GM21786 (cell line): ENCODE data around the gene MRPL34.

ENCODE experiments used
- ATAC-seq: cut with Tn5 transposase; IDR thresholded peaks from one replicate; pipeline ENCODE4 v1.9.1; 2021; ENCODE audit not compliant: unreplicated experiment

Gene MRPL34

DNA sequence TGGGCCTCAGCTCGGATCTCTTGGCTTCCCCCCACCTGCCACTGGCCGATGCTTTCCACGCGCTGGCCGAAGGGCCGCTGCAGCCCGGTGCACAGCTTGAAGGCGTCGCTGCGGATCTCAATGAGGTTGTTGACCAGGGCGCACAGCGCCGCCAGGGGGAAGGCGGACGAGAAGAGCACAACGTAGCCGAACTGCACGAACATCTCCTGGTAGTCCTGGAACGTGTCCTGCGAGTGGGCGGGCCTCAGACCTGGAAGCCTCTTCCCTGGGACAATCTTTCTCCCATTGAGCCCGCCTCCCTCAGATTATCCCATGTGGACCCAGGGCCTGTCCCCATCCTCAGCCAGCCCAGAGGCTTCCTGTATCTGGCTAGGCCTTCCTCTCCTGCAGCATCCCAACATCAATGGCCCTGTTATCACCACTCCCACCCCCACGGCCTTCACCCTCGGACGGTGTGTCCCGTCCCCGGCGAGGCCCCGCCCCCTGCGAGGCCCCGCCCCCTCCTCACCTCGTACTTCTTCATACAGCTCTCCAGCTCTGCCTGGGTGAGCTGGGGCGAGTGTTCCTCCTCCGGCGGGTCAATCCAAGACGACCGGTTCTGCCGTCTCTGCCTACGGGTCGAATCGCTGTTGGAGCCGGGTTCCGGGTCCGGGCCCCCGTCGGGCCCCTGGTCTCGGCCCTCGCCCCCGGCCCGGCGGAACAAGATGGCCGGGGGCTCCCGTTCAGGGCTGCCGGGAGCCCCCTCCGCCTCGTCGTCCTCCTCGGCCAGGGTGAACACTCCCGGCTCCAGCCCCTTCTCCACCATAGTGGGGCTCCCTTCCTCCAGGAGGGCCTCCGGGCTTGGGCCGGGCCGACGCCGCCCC is 22.2 kb downstream of the MRPL34 start:
- no peak for ATAC-seq

DNA sequence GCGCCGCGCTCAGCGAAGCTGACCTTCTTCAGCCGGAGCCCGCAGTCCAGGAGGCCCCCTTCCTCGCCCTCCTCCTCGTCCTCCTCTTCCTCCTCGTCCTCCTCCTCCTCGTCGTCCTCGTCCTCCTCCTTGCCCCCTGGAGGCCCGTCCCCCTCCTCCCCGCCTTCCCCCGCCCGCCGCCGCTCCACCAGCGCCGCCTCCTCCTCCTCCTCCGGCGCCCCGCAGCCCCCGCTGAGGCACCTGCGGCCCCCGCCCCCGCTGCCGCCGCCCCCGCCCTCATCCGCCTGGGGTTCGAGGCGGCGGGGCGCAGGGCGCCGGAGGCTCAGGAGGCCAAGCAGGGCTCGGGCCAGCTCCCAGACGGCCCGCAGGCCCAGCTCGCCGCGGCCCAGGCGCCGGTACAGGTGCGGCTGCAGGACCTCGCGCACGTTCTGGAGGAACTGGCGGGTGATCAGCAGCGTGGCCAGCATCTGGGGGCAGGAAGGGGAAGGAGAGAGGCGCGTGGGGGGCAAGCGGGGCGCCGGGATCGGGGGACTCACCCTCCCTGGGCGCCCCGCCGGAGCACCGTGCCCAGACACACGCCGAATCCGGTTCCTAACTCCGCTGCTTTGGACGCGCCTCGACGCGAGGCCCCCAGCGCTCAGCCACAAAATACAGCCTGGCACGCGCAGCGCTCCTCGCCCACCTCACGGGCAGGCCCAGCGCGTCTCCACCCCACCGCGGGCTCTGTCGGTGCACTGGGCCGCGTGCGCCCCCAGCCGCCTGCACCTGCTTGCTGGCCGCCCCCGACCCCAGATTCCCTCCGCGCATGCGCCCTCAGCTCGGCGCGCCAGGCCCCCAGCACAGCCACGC is 23.1 kb downstream of the MRPL34 start:
- no peak for ATAC-seq

DNA sequence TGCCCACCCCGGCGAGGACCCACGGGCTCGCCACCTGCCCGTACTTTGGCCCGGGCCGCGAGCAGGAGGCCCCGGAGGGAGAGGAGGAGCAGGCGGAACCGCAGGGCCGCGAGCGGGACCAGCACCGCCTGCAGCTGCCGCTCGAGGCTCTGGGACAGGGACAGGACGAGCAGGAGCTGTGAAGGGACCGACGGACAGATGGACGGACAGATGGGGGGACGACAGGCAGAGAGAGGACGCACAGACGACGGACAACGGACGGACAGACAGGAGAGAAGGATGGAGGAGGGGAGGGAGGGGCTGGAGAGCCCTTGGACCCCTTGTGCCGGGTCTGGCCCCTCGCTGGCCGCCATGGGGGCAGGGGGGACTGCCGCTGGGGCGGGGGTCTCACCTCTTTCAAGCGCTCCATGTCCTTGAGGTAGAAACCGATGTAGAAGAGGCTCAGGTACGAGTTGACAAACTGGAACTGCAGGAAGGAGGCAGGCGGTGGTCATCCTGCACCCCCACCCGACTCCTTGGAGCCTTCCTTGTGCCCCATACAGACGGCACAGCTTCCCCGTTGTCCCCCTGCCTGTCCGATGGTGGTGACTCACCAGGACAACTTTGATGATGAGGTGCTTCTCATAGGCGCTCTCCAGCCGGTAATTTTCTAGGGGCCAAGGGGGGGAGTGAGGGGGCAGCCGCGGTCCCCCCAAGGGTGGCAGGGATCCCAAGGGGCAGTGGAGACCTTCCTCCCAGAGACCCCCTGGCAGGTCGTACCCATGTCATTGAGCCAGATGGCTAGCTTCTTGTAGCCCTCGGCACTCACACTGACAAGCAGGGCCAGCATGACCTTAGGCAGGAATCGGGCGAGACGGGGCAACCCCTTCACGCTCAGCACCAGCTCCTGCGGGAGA is 23.9 kb downstream of the MRPL34 start:
- no peak for ATAC-seq

DNA sequence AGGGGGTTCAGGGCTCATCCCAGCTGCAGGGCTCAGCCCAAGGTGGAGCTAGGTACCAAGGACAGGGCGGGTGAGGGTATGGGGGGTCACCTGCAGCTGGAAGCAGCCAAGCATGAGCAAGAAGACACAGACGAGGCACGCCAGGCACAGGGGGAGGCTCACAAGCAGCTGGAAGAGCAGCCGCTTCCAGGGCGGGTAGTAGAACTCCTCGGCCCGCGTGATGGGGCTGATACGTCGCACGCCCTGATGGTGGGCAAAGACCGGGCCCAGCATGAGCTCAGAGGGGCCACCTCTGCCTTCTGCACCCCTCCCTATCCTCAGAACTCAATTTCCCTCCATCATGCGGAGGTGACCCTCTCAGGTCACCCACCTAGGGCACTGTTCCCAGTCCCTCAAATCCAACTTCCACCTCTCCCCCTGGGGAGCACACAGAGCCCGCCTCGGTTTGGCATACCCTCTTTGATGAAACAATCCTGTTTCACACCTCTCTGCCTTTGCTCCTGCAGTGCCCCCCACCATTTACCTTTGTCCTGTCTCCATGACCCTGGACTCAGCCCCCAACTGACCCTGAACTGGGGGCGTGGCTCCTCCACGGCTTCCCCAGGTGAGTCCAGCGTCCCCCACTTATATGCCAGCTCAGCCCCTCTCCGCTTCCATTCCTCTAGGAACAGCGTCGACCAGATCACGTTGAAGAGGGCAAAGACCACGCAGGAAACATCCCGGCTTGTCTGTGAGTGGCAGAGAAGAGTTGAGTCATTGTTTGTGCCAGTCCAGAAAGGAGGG is 24.8 kb downstream of the MRPL34 start:
- ATAC-seq = no peak

DNA sequence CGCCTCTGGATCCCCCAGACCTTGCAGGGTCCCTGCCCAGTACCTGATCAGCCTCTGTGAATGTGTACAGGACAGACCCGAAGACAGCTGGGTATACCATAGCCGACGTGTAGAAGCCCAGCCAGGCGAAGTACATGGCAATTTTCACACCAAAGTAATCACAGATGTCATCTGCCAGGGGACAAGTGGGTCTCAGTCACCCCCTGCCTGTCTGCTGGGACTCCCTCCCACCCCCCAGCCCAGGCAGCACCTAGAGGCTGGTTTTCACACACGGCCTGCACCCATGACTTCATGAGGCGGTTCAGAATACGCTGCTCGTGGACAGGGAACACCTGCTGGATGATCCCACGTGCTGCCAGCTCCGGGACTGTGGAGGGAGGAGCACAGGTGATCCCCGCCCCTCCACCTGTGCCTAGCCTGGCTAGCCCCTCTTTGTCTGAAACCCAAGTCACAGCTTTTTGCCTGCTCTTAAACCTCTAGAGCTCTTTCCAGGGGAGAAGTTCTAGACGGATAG is 25.4 kb downstream of the MRPL34 start:
- no peak for ATAC-seq

DNA sequence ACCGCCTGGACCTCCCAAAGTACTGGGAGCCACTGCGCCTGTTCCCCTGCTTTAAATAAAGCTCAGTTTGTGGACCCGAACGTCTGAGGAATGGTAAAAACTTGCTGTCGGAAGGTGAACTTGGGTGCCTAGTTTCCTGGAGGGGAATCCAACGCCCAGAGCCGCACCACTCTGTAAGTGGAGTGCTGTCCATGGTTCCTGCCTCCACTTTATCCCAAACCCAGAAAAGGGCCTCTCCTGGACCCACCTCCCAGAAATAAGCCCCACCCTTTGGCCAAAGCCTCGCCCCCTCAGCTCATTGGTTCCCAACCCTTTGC is 26.6 kb downstream of the MRPL34 start:
- ATAC-seq = no peak

DNA sequence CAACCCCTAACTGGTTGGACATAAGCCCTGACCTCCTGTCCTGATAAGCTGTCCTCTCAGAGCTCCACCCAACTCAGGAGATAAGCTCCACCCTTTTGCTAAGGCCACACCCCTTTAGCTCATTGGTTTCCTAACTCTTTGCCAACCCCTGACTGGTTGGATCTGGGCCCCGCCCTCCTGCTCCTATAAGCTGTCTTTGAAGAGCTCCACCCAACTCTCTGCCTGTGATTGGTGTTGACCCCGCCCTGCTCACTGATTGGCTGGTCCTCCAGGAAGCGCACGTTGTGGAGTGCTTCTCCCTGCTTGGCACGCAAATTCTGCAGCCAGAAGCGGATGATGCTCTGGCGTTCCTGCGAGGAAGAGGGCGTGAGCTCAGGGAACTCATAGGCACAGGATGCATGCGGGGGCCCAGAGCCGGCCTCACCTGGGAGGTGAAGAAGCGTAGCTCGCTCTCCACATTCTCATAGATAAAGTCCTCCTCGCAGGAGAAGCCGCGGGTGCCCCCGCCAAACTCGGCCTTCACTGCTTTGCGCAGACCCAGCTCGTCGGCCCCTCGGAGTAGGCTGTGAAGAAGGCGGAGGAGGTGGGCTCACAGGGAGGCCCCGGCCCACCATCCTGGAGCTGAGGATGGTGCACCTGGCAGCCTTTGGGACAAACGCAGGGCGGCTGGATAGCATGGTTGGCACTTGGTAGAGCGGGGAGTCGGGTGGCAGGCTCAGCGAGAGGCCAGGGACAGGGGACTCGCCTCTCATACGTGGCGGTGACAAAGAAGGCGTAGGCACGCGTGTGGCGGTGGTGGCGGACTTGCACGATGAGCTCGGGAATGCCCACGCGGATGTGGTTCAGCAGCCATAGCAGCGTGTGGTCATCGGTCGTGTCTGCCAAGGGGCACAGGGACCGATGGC is 27.3 kb downstream of the MRPL34 start:
- ATAC-seq = no peak

DNA sequence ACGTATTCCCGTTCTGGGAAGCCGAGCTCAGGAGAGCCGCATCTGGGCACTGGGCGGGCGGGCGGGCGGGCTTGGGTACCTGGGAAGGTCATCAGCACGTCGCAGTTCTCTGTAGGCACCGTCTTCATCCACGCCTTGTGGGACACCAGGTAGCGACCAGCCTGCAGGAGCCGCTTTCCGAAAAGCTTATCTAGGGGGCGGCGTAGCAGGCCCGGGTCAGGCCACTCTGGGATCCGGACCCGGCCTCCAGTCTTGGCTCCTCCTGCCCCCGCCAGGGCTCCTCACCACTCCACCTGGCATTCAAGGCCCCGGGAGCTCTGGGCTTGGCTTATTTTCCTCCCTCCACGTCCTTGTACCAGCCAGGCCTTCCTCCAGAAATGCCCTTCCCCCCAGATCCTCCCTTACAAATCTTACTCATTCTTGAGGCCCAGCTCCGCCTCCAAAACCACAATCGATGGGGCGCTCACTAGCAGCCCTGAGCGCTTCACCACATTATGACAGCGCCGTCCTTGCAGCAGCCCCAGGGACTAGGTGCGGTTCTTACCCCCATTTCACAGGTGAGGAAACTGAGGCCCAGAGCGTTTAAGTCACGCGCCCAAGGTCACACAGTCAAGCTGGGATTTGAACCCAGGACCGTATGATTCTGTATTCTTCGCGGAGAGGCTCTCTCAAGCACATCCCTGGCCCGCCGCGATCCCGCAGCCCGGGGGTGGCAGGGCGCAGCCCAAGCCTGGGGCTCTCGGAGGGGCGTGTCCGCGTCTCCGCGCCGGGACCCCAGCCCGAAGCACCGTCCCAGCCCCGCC is 28.1 kb downstream of the MRPL34 start:
- no peak for ATAC-seq

DNA sequence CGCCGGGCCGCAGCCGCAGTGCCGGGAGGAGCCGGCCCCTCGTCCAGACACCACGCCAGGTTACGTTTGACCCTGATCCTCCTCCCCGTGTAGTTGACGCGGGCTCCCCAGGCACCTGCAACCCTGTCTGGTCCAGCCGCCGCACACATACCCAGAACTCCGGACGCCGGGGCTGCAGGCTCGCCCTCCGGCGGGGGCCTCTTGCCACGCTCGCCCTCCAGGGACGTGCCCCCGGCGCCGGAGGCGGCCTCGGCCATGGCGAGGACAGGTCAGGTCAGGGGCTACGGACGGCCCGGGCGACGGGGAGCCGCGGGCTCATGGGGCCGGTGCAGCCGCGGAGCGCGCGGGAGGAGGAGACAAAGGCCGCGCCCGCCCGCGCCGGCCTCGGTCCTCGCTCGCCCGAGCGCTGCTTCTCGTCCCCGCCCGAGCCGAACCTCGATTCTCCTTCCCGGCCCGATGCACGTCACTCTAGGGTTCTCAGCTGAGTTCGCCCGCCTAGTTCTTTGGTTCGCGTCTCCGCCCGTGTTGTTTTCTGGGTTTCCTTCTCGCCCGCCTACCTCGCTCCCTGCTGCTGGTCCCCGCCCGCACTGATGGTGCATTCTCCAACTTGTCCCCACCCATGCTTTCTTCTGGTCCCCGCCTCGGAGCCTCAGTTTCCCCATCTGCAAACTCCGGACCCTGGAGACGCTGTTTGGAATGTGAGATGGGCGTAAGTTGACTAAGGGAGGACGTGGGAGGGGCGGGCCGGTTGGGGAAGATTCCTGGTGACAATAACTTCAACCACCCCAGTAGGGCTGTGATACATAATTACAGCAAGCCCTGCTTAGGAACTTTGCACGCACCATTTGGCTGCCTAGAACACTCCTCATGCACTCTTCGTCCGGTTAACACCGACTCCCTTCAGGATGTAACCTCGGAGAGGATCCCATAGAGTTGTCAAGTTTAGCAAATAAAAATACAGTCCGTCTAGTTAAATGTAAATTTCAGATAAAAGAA is 29.0 kb downstream of the MRPL34 start, which contains the start of gene ANO8:
TSS of gene ANO8 (minus strand) at position 442 of the 996 bp plus-strand sequence. CDS start at position 257, 185 bp downstream.
- ATAC-seq = no peak

DNA sequence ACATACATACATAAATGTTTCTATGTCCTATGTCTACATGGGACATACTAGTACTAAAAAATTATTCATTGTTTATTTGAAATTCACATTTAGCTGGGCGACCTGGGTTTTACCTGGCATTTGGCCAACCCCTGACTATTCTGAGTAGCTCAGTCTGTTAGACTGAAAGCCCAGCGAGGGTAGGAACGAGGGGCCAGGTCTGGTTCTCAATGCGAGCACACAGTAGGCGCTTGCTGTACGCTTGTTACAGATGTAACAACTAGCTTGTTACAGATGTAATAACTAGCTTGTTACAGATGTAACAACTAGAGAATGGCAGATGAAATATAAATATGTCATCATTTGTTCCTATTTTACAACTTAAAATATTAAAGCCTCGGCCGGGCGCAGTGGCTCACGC is 29.9 kb downstream of the MRPL34 start:
- no peak for ATAC-seq

DNA sequence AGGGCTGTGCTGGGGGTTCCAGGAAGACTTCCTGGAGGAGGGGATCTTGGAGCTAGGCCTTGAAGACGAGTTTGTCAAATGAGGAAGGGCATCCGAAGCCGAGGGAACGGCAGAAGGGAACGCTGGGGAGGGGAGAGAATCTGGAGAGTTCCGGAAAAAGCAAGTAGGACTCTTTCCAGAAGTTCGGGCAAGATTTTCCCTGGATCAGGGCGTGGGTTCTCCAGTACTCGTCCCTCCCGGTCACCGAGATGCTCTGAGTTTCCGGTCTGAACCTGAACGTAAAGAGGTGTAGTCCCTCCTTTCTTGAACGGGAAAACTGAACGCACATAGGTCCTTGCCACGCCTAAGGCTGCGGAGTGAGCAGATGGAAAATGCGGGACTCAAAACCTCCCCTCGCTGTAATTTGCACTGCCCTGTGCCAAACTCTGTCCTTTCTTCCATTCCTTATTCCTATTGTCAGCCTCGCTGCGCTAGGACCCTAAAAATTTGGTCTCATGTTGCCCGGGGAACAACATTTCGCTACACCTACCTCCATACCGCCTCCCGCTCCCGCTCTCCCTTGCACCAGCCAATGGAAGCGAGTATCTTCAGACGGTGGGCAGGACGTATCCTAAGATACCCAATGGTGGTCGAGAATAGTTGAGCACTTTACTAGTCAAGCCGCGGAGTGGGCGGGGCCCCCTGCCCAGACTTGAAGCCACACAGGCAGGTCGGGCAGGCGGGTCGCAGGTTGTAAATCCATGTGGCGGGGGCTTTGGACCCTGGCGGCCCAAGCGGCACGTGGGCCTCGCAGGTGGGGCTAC is 31.4 kb downstream of the MRPL34 start, which contains the start of gene GTPBP3:
TSS of gene GTPBP3 (plus strand) at position 682 of the 803 bp plus-strand sequence. CDS start at position 741, 59 bp downstream.
- ATAC-seq = peak; percentile 71

DNA sequence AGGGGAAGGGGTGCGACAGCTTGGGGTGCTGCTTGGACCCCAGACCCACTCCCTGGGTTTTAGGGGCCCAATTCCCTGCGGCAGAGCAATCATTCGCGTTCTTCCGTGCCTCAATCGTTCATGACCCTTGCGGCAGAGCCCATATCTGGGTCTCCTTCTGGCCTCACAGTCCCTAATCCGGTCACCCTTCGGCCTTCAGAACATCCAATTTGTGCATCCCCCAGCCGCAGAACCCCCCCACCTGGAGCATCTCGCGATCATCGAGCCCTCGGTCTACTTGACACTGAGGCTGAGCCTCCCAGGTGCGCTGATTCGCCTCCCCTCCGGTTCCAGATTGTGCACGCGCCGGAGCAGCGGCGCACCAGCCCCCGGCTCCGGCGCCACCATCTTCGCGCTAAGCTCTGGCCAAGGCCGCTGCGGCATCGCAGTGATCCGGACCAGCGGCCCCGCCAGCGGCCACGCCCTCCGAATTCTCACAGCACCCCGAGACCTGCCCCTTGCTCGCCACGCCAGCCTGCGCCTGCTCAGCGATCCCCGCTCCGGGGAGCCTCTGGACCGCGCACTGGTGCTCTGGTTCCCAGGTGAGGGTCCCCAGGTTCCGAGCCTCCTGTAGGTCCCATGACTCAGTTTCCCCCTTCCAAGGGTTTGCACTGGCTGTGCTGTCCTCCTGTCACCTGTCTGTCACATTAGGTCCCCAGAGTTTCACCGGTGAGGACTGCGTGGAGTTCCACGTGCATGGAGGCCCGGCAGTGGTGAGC is 32.2 kb downstream of the MRPL34 start:
- no peak for ATAC-seq

DNA sequence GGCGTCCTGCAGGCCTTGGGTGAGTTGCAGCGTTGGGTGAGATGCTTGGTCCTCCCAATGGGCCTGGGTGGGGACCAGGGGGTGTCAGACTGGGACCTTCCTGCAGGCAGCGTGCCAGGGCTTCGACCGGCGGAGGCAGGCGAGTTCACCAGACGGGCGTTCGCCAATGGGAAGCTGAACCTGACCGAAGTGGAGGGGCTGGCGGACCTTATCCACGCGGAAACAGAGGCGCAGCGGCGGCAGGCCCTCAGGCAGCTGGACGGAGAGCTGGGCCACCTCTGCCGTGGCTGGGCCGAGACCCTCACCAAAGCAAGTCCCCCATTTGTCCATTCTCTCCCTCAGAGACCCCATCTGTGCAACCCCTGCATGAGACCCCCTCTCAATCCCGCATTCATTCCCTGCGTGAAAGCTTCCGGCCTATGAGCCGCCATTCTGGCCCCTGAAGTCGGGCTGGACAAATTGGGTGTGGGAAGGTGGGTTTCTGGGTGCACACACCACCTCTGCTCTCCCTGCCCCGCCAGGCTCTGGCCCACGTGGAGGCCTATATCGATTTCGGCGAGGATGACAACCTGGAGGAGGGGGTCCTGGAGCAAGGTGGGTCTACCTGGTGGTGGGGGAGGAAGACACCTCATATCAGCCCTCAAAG is 32.9 kb downstream of the MRPL34 start:
- no peak for ATAC-seq

DNA sequence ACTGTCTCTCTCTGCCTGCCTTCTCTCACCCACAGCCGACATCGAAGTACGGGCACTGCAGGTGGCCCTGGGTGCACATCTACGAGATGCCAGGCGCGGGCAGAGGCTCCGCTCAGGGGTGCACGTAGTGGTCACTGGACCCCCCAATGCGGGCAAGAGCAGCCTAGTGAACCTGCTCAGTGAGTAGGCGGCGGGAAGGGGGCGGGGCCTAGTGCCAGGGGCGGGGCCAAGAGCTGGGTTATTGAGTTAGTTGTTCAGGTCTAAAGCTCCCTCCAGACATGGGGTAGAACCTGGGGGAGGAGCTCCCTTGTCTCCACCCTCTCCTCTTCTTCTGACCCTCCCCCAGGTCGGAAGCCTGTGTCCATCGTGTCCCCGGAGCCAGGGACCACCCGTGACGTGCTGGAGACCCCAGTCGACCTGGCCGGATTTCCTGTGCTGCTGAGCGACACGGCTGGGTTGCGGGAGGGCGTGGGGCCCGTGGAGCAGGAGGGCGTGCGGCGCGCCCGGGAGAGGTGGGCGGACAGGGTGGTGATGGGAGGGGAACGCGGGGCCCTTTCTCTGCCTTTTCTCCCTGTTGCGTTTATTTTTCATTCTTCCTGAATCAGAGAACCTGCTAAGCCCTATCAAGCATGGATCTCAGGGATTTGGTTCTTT is 33.5 kb downstream of the MRPL34 start:
- ATAC-seq = no peak
